Hepatic stellate cell (primary cell): ENCODE measurements around the gene C4orf33.

ENCODE experiments used
- DNase-seq: peaks from one replicate; pipeline ENCODE4 v3.0.0; 2011; ENCODE audit warnings: low spot score

The C4orf33 gene

GRCh38 chr4:129129143-129129542 is 33.2 kb downstream of the C4orf33 start:
- DNase-seq: no peak

- DNase-seq: no peak
Measured at GRCh38 chr4:129131343-129131742, 35.4 kb downstream of the C4orf33 start.

GRCh38 chr4:129136433-129136832 is 40.5 kb downstream of the C4orf33 start:
- DNase-seq: no peak

GRCh38 chr4:129138810-129139496 is 43.0 kb downstream of the C4orf33 start:
- DNase-seq: no peak

- DNase-seq: no peak
Measured at GRCh38 chr4:129140521-129140920, 44.6 kb downstream of the C4orf33 start.

- DNase-seq: no peak
Measured at GRCh38 chr4:129143359-129143758, 47.4 kb downstream of the C4orf33 start.

GRCh38 chr4:129144755-129145206 is 48.8 kb downstream of the C4orf33 start:
- DNase-seq: no peak

- no peak for DNase-seq
Measured at GRCh38 chr4:129145222-129145730, 49.3 kb downstream of the C4orf33 start.

- DNase-seq: no peak
Measured at GRCh38 chr4:129146639-129147038, 50.7 kb downstream of the C4orf33 start.

- no peak for DNase-seq
Measured at GRCh38 chr4:129148892-129149291, 52.9 kb downstream of the C4orf33 start.

- DNase-seq: no peak
Measured at GRCh38 chr4:129149906-129150305, 54.0 kb downstream of the C4orf33 start.

GRCh38 chr4:129152350-129152749 is 56.4 kb downstream of the C4orf33 start:
- no peak for DNase-seq

GRCh38 chr4:129153700-129154099 is 57.7 kb downstream of the C4orf33 start:
- no peak for DNase-seq

GRCh38 chr4:129162450-129162849 is 66.5 kb downstream of the C4orf33 start:
- DNase-seq: no peak

- no peak for DNase-seq
Measured at GRCh38 chr4:129163427-129163826, 67.5 kb downstream of the C4orf33 start.

- DNase-seq: no peak
Measured at GRCh38 chr4:129164243-129164642, 68.3 kb downstream of the C4orf33 start.
